B cell (primary cell): Measurements from ENCODE around the gene COL25A1.

Source experiments
- CTCF ChIP-seq: fragments of 200-600 bp; IDR thresholded peaks from one replicate; pipeline ENCODE4 v1.8.0; 2022; ENCODE audit warnings: antibody characterized with exemption, mild to moderate bottlenecking
- EZH2 ChIP-seq: IDR thresholded peaks from 2 replicates; pipeline ENCODE4 v1.6.1; 2012; ENCODE audit warnings: borderline replicate concordance, low read depth, mild to moderate bottlenecking, moderate library complexity, low read length; ENCODE audit not compliant: insufficient read depth, poor library complexity, severe bottlenecking

- no peak for TF ChIP-seq CTCF
- TF ChIP-seq EZH2: no peak
Observed at GRCh38 chr4:108830509-108831244, 471.8 kb downstream of the COL25A1 start.
